Glomerular visceral epithelial cell (primary cell): ENCODE measurements around the gene ANKHD1.
A peak's percentile ranks its signal among the peaks of the same experiment; 100 is the strongest.

Experiments used
- DNase-seq: peaks from one replicate; pipeline ENCODE4 v3.0.0-alpha.2; 2016; ENCODE audit errors: extremely low spot score

The ANKHD1 gene

GRCh38 chr5:140540227-140540626 is 138.6 kb downstream of the ANKHD1 start:
- no peak for DNase-seq

GRCh38 chr5:140542972-140543371 is 141.3 kb downstream of the ANKHD1 start:
- no peak for DNase-seq

GRCh38 chr5:140544986-140545385 is 143.4 kb downstream of the ANKHD1 start:
- DNase-seq = no peak

DNA sequence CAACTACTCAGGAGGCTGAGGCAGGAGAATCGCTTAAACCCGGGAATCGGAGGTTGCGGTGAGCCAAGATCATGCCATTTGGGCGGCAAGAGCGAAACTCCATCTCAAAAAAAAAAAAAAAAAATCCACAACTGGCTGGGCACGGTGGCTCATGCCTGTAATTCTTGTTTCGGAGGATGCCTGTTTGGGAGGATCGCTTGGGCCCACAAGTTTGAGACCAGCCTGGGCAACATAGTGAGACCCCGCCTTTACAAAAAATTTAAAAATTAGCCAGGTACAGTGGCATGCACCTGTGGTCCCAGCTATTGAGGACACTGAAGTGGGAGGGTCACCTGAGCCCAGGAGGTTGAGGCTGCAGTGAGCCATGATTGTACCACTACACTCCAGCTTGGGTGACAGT is 144.0 kb downstream of the ANKHD1 start:
- no peak for DNase-seq

GRCh38 chr5:140546851-140547507 is 145.3 kb downstream of the ANKHD1 start:
- DNase-seq = no peak

GRCh38 chr5:140547508-140548299 is 146.1 kb downstream of the ANKHD1 start, which contains the start of gene EIF4EBP3:
Gene EIF4EBP3 (plus strand): TSS chr5:140547662. CDS start chr5:140547738, 76 bp downstream.
- DNase-seq = peak; percentile 90

DNA sequence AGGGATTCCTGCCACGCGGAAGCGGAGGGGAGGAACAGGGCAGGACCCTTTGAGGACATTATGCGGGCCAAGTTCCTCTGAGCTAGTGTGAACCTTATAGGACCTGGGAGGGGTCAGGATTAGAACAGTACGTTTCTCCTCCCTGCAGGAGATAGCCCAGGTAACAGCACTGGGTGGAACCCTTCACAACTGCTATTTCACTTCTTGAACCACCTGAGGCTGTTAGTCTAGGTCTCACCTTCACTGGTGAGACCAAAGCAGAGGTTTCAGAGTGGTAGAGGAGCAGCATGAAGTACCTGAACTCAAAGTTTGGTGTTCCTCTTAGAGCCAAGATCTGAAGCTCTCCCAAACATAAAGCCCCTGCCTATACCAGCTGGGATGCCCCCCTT is 146.7 kb downstream of the ANKHD1 start:
- no peak for DNase-seq

DNA sequence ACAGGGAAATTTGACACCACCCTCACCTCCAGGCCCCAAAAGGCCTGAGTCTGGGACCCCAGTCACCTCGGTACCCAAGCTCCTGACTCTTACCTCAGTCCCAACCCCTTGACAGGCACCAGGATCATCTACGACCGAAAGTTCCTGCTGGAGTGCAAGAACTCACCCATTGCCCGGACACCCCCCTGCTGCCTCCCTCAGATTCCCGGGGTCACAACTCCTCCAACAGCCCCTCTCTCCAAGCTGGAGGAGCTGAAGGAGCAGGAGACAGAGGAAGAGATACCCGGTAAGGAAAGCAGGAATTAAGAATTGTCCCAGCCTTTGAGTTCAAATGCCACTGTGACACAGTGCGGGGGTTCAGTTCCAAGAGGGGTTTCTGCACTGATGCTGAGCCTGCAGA is 147.2 kb downstream of the ANKHD1 start:
- DNase-seq = no peak

DNA sequence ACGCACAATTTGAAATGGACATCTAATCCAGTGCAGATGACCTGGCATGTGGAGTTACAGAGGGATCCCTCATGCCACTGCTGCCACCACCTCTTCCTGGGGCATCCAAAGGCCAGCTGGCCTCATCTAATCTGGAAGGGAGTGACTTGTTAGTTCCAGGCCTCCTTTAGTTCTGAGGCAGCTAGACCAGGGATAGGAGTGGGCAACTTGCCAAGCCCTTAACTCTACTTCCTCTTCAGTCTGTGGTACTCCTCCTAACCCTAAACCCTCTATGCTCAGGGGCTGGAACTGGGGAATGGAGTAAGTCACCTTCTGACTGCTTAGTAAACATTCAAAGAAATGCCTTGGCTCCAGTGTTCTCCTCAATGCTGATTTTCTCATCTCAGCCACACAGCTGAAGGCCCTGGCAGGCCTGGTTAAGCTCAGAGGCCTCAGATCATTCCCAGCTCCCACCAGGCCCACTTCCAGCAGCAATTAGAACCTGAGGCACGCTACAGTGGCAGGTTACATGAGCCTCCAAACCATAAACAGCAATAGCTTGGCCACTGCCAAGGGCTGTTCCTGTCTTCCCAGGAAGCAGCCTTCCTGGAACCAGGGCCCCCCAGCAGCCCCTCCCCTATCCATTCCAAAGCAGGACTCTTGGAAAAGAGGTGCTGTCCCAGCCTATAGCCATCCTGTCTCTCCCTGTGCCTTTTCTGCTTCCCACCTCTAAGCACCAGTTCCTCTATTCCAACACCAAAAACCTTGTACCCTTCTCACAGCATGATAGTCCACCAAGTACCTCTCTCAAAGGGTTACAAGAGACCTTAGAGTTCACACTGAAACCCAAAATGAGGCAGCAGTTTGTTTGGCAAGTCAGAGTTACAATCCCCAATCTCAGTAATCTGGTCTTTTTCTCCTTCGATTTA is 147.9 kb downstream of the ANKHD1 start:
- DNase-seq = no peak

DNA sequence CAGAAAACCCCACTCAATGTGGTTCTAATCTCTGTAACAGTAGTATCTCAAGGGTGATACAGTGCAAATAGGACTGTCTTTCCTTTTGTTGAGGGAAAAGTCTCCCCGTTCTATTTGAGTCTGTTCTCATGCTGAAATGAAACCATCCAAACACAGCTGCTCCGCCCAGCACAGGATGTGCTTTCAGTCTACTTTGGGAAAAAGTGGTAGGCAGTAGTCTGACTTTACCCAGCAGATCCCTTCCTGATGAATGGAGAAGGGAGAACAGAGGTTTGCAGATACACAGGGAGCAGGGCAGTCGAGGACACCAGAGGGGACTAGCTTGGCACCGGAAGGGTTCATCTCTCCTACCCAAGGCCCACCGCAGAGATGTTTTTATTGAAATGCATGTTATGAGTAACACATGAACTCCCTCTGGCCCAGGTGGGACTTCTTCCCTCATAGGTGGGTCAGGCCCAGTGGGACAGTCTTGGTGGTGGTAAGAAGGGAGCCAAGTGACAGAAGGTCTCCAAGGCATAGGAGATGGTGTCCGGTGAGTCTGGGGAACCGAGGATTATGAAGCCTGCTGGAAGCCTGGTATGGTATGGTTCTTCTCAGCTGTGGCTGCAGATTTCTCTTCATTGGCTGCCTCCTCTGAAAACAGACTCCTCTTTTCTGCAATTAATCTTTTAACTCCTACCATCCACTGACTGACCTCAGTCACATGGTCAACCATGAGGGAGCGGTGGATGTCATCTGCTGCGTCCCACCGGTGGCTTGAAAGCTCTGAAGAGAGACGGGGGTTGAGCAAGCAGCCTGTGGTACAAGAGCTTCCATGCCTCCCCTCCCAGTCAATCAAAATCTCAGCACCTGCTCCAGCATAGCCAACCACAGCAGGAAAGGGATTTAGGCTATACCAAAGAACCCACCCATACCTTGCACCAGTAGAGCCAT is 148.8 kb downstream of the ANKHD1 start:
- DNase-seq = no peak

DNA sequence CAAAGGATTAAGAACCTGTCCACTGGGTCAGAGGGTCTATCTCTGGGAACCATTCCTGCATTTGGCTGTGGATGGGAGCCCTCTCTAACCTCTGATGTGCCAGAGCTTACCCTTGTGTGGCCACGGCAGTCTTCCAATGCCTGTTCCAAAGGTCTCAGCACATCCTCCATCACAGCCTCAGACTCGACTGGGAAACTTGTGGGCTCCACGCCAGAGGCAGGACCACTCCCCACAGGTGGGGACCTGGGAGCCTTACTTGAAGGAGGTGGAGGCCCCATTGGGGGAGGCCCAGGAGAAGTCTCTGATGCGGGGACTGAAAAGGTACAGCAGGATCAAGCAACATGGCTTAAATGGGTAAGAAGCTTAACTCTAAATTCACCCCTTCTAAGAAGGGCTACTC is 150.2 kb downstream of the ANKHD1 start:
- no peak for DNase-seq

DNA sequence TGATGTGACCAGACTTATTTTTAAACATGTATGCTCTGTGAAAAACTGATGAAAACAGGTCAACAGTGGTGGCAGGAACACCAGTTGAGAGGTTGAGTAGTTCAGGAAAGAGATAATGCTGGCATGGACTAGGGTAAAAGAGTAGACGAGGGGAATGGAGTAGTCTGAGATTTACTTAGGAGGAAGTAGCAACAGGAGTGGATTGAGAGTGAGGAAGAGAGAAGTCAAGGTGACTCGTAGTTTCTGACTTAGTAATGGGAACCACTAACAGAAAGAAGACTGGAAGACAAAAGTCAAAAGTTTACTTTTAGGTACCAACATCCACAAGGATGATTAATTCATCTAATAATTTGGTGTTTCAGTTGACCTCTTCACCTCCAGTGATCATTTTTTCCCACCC is 152.0 kb downstream of the ANKHD1 start:
- no peak for DNase-seq

DNA sequence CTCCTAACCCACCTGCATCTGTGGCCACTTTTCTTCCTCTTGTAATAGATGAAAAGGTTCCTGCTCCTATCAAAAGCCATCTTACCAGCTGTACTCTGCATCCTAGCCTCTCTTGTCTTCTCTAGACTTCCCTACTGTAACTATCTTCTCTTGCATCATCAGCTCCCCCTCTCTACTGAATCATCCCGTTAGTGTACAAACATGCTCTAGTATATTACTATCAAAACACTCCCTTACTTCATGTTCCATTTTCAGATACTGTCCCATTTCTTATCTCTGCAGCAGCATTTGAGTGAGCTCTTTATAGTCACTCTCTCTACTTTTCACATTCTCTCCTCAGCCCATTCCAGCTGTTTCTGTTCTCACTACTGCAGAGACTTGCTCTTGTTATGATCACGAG is 152.8 kb downstream of the ANKHD1 start:
- DNase-seq = no peak

DNA sequence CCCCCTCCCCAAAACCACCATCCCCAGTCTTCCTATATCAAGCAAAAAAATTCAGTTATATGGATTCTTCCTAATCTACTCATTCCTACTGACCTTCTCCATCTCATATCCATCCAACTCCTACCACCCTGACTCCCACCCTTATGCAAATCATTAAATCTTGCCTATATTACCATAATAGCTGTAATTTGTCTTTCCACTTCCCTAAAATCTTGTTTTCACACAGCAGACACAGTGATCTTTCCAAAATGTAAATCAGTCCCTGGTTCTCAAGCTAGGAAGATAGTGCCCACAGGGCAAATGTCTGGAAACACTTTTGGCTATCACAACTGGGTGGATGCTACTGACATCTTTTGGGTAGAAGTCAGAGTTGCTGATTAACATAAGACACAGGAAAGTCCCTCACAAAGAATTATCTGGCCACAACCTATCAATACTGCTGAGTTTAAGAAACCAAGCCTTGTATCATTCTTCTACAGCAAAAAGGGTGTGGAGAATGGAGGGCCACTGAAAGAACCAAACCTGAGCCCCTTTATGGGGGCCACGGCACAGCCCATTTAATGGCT is 154.2 kb downstream of the ANKHD1 start:
- no peak for DNase-seq

DNA sequence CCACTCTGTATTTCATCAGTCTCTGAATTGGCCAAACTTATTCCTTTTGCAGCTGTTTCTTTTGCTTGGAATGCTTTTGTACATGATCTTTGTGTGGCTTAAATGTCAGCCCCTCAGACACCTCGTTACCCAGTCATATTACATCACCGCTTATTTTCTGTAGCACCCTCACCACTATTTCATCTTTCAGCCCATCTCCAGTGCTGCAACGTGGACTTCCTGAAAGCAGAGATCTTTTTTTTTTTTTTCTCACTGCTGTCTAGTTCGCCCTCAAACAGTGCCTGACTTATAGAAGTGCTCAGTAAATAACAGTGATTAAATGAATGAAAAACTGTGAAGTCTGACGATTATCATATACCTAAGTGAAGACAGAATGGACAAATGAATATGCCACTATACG is 154.8 kb downstream of the ANKHD1 start:
- DNase-seq = no peak

GRCh38 chr5:140557136-140557805 is 155.6 kb downstream of the ANKHD1 start, which contains the start of gene SRA1:
Gene SRA1 (minus strand): TSS chr5:140557473. CDS start chr5:140557452, 21 bp downstream.
- peak; percentile 92 for DNase-seq

GRCh38 chr5:140557965-140558364 is 156.3 kb downstream of the ANKHD1 start:
- DNase-seq = no peak

GRCh38 chr5:140558542-140558941 is 156.9 kb downstream of the ANKHD1 start:
- DNase-seq = no peak

DNA sequence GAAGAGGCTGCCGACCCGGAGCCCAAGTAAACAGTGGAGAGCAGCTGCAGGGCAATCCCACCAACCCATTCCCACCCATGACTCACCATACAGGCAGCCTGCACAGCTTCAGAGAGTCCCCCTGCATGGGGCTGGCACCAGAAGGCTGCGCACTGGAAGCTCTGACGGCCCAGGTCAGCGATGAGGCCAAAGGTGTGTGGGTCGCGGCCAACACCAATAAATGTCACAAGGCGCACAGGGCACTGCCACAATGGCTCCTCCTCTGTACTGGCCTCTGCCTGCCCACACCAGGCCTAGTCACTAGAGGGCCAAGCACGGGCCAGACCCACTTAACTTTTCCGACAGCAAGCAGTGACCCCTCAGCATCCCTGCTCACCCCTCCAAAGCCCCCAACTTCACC is 158.6 kb downstream of the ANKHD1 start:
- no peak for DNase-seq
